ENCODE data around the gene FOXP2.

The FOXP2 gene

DNA sequence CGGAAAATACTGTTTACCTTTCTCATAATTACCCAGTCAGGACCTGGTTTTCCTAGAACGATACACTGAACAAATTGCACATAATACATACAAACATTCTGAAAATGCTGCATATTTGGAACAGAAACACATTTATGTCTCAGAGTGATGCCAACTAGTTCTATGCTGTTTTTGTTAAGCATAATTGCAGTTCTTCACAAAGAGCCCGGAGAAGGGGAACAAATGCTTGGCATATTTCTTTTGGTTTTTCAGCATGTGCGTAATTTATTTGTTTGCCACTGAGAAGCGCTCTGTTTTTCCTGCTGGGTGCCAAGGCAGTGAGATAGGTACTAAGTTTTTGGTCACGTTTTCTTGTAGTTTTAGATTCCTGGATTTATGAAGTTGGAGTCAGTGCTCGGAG lies 326.3 kb downstream of the FOXP2 start:
- no peak for DNase-seq

GRCh38 chr7:114741911-114742310 lies 327.3 kb downstream of the FOXP2 start:
- DNase-seq, result no peak

All from stimulated activated CD4-positive, alpha-beta T cell treated with anti-CD3 and anti-CD28 coated beads, Interleukin-4, amount 100 ng/mL, for 24 hours (primary cell).